GM12878 (cell line): ENCODE measurements around the gene PIP4K2A. TPM values are rescaled to one million over a fixed set of nuclear protein-coding genes. Genes with fewer than 3 reads are reported as not detected.

Experiments
- ATAC-seq: fragments of 200-7000 bp; cut with Tn5 transposase; 3 replicates; pipeline ENCODE4 v1.9.1; 2020; ENCODE audit warnings: mild to moderate bottlenecking, moderate library complexity
- BruUV-seq: library from RNA; stranded (reverse); fragments of 400-500 nt; replicated peaks from 2 replicates; lab custom pipeline; 2021; lab: Mats Ljungman, UMichigan
- CTCF ChIA-PET: fragments of 300-600 bp; sonication (Branson Sonifier 250); formaldehyde crosslinking; extraction: SDS; loops from one replicate; lab custom pipeline; 2021; ENCODE audit warnings: inconsistent platforms; lab: Yijun Ruan, JAX
- POLR2A ChIA-PET: fragments of 350-600 bp; formaldehyde crosslinking; extraction: SDS; loops from one replicate; lab custom pipeline; 2021; ENCODE audit warnings: inconsistent platforms; lab: Charles Lee
- RAD21 ChIA-PET: fragments of 300-600 bp; sonication (Branson Sonifier 250); formaldehyde crosslinking; loops from one replicate; lab custom pipeline; 2023; ENCODE audit warnings: antibody characterized with exemption; ENCODE audit not compliant: unreplicated experiment; lab: Charles Lee
- SMC1A ChIA-PET: fragments of 300-600 bp; sonication (Branson Sonifier 250); formaldehyde crosslinking; loops from one replicate; lab custom pipeline; 2023; ENCODE audit not compliant: unreplicated experiment, uncharacterized antibody; lab: Charles Lee
- DNase-seq: peaks from one replicate; pipeline ENCODE4 v3.0.0-alpha.2; 2011; ENCODE audit warnings: low read depth, low spot score
- FAIRE-seq: peaks from 3 replicates; lab custom pipeline; 2011; peaks lifted over from hg19 to GRCh38; lab: Jason Lieb, UNC
- H2AFZ ChIP-seq: 2 replicates; pipeline ENCODE4 v1.6.0; 2011; ENCODE audit warnings: low read depth, low read length, control low read depth; ENCODE audit not compliant: control insufficient read depth
- H3K27ac ChIP-seq: 2 replicates; pipeline ENCODE4 v1.5.1; 2011; ENCODE audit warnings: control low read depth; ENCODE audit not compliant: control insufficient read depth, insufficient read depth
- H3K27me3 ChIP-seq, 2 experiments: replicated peaks in 1 of 2; 2 replicates each; pipeline versions ENCODE4 v1.6.0 to v1.6.1; 2011; ENCODE audit warnings: low read length in 1 of 2; ENCODE audit not compliant: control insufficient read depth in 2 of 2, insufficient read depth in 2 of 2
- H3K36me3 ChIP-seq, 2 experiments: 2 replicates each; pipeline ENCODE4 v1.5.1; 2011; ENCODE audit warnings: low read length in 1 of 2; ENCODE audit not compliant: control insufficient read depth in 2 of 2, insufficient read depth in 2 of 2
- H3K4me1 ChIP-seq: 2 replicates; pipeline ENCODE4 v1.6.1; 2011; ENCODE audit warnings: mild to moderate bottlenecking, low read length, moderate library complexity, mixed read lengths; ENCODE audit not compliant: control insufficient read depth, insufficient read depth
- H3K4me2 ChIP-seq: 2 replicates; pipeline ENCODE4 v1.6.0; 2011; ENCODE audit warnings: control low read depth; ENCODE audit not compliant: control insufficient read depth, insufficient read depth
- H3K4me3 ChIP-seq: fragments of 200-600 bp; sonication (generic); 2 replicates; pipeline ENCODE4 v1.5.1; 2016
- H3K79me2 ChIP-seq: 2 replicates; pipeline ENCODE4 v1.6.0; 2011; ENCODE audit warnings: low read length; ENCODE audit not compliant: control insufficient read depth, insufficient read depth
- H3K9ac ChIP-seq: 2 replicates; pipeline ENCODE4 v1.8.0; 2011; ENCODE audit warnings: low read length, control low read depth, mixed read lengths; ENCODE audit not compliant: control insufficient read depth, insufficient read depth
- H3K9me3 ChIP-seq: replicated peaks from 3 replicates; pipeline ENCODE4 v1.5.1; 2011; ENCODE audit warnings: mild to moderate bottlenecking, low read length; ENCODE audit not compliant: control insufficient read depth, insufficient read depth
- H4K20me1 ChIP-seq: 2 replicates; pipeline ENCODE4 v1.6.0; 2011; ENCODE audit not compliant: control insufficient read depth, insufficient read depth
- CBX5 ChIP-seq: sonication (generic); IDR thresholded peaks from 2 replicates; pipeline ENCODE4 v1.6.1; 2016; ENCODE audit warnings: low read depth, moderate library complexity, mild to moderate bottlenecking, inconsistent platforms
- GATAD2B ChIP-seq: fragments of 450-650 bp; conservative IDR thresholded peaks from 2 replicates; pipeline ENCODE4 v1.6.1; 2017; ENCODE audit warnings: low read depth, mild to moderate bottlenecking, moderate library complexity
- HDAC6 ChIP-seq: fragments of 200-600 bp; sonication (generic); IDR thresholded peaks from one replicate; pipeline ENCODE4 v1.8.0; 2017; ENCODE audit warnings: antibody characterized with exemption; ENCODE audit not compliant: unreplicated experiment
- MLLT1 ChIP-seq: fragments of 450-650 bp; IDR thresholded peaks from 2 replicates; pipeline ENCODE4 v1.6.1; 2016; ENCODE audit warnings: mild to moderate bottlenecking
- RUNX3 ChIP-seq: IDR thresholded peaks from 2 replicates; pipeline ENCODE4 v1.6.1; 2012; ENCODE audit warnings: low read length, inconsistent platforms
- SMARCA5 ChIP-seq: fragments of 450-650 bp; IDR thresholded peaks from 2 replicates; pipeline ENCODE4 v1.6.1; 2017; ENCODE audit warnings: mild to moderate bottlenecking
- ZBTB33 ChIP-seq: fragments of 450-650 bp; IDR thresholded peaks from 2 replicates; pipeline ENCODE4 v1.6.1; 2017; ENCODE audit warnings: mild to moderate bottlenecking
- WGBS: methylation state at CpG from one replicate; pipeline ENCODE4 v1.1.6; 2016; ENCODE audit warnings: low lambda C conversion rate; ENCODE audit not compliant: insufficient replicate concordance, insufficient coverage; ENCODE audit errors: missing lambda C conversion rate; 5-methylcytosine and 5-hydroxymethylcytosine counted together
- in situ Hi-C: fragments of 300-500 bp; cut with MboI; formaldehyde crosslinking; loops from 9 replicates; pipeline ENCODE4 v1.14.3; 2018; ENCODE audit warnings: mixed read lengths
- intact Hi-C: fragments of 100-400 bp; cut with micrococcal nuclease; formaldehyde crosslinking; loops from one replicate; pipeline ENCODE4 v1.14.2; 2022; ENCODE audit not compliant: unreplicated experiment
- polyA plus RNA-seq, 11 experiments: library from polyadenylated mRNA; depleted of rRNA in 4 of 11; unstranded in 6 of 11; stranded (reverse) in 5 of 11; fragments of >200 nt; fragmentation: Nextera tagmentation in 4 of 11; fragmentation: Illumina TruSeq in 1 of 11; extraction: Ambion mirVana in 4 of 11; extraction: Trizol in 1 of 11; gene quantifications; 1 replicate in 1 of 11; 2 replicates in 10 of 11; pipeline versions ENCODE4 v1.2.1 to v1.2.3, GENCODE V29; 2011 to 2016; ENCODE audit warnings: inconsistent platforms in 2 of 11, missing spikeins in 2 of 11, low read depth in 1 of 11
- total RNA-seq, 4 experiments: library from RNA; depleted of rRNA in 3 of 4; stranded (reverse); fragments of >200 nt in 3 of 4; fragmentation: Illumina TruSeq in 1 of 4; extraction: Trizol in 1 of 4; gene quantifications; 2 replicates each; pipeline versions ENCODE4 v1.2.1 to v1.2.3, GENCODE V29; 2013 to 2021
- TF ChIP-seq, protein P1 (sequence below): IDR thresholded peaks from 2 replicates; pipeline ENCODE4 v1.6.1; 2012; ENCODE audit warnings: low read length, inconsistent platforms

Gene PIP4K2A
- total and polyA plus RNA-seq, 10 of the 15 experiments (the other 5 are each of a cell fraction or from before 2014, with no cell fraction given), result 54.3 to 139 (median 84.4) TPM

- Histone ChIP-seq H3K36me3 (0 out of 4 replicates have a peak, but pooled peaks cover 0 to 4% of the 10 kb centered on the region in 2 experiments), H3K79me2 (peaks cover 93% of the 10 kb centered on the region), H3K9ac (no peak overlapping the region), H3K4me2 (peak overlapping the region; percentile 77; the same call in 1 of the 2 replicates), H2AFZ (no peak overlapping the region), H3K4me1 (peaks cover 49% of the 10 kb centered on the region), H3K9me3 (no peaks in the 10 kb centered on the region), H3K27me3 (no peaks in the 10 kb centered on the region), H4K20me1 (no peaks in the 10 kb centered on the region), H3K4me3 (no peak overlapping the region), H3K27ac (peak overlapping the region; percentile 89)
- ATAC-seq (no peak), DNase-seq (no peak), FAIRE-seq (no peak)
- TF ChIP-seq RUNX3 (0 out of 2 replicates have a peak, but pooled peaks have one; percentile 6), GATAD2B (no peak), CBX5 (no peak), ZBTB33 (peak; percentile 88), SMARCA5 (no peak), MLLT1 (peak; percentile 46; the same call in 1 of the 2 replicates), HDAC6 (no peak)
- TF ChIP-seq, protein P1, sequence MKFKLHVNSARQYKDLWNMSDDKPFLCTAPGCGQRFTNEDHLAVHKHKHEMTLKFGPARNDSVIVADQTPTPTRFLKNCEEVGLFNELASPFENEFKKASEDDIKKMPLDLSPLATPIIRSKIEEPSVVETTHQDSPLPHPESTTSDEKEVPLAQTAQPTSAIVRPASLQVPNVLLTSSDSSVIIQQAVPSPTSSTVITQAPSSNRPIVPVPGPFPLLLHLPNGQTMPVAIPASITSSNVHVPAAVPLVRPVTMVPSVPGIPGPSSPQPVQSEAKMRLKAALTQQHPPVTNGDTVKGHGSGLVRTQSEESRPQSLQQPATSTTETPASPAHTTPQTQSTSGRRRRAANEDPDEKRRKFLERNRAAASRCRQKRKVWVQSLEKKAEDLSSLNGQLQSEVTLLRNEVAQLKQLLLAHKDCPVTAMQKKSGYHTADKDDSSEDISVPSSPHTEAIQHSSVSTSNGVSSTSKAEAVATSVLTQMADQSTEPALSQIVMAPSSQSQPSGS, result 0 out of 2 replicates have a peak, but pooled peaks have one; percentile 36
- ChIA-PET CTCF (interaction anchor here (0.8 to 6.8 kb wide), 5 partner anchors 13 to 70 kb away, joined by 3 to 72 read pairs (median 6); no protein-coding TSS in a partner anchor), POLR2A (interaction anchor here (0.8 to 6.5 kb wide), 9 partner anchors 9 to 78 kb away, joined by 3 to 82 read pairs (median 6); no protein-coding TSS in a partner anchor), SMC1A (interaction anchor here (1.0 to 8.8 kb wide), 12 partner anchors 9 to 81 kb away, joined by 3 to 172 read pairs (median 10); no protein-coding TSS in a partner anchor), RAD21 (interaction anchor here (0.7 to 8.8 kb wide), 11 partner anchors 7 to 81 kb away, joined by 3 to 99 read pairs (median 14); no protein-coding TSS in a partner anchor)
- no TSS peak for BruUV-seq
- 47% methylated on average over 10 of the region's 10 CpGs for WGBS
- in situ Hi-C loops (no loop called here), intact Hi-C loops (loop anchor here (2.0 to 5.0 kb wide), 2 partner anchors 15 to 34 kb away; no protein-coding TSS in a partner anchor)
Measured at GRCh38 chr10:22631646-22632278, 82.6 kb downstream of the PIP4K2A start.
